ENCODE data around the gene SLC22A4. TPM values are rescaled to one million over a fixed set of nuclear protein-coding genes. Genes with fewer than 3 reads are reported as not detected.

SLC22A4 gene
- total and polyA plus RNA-seq, 2 donors = 0.66 to 3.0 TPM

DNA sequence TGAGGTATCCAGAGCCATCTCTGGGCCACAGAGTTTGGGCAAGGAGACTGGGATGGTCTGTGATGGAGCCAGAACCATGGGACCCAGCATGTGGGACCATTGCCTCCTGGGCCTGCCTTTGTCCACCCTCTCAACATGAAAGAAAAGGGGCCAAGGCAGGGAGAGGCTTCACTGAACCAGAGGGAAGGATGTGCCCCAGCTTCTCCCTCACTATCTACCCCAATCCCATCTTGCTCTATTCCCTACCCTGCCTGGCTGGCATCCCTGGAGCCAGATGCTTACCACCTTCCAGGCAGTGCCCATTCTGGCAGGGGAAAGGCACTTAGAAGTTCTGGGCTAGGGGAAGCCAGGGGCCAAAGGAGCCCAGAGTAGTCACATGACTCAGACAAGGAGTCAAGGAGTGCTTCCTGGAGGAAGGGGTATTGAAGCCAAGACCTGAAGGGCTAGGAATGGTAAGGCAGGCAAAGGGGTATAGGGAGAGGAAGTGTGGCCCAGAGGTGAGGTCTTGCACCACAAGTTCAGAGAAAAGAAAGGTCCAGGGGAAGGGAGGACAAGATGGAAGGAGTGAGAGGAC lies 26.9 kb upstream of the SLC22A4 start:
- H3K27ac ChIP-seq (ENCODE audit: low read depth in 1 of 2, low read length in 1 of 2) = no peak overlapping the region
- peaks cover 0 to 15% of the 10 kb centered on the region in 2 donors for H3K27me3 ChIP-seq (ENCODE audit: control insufficient read depth in 2 of 2, insufficient read depth in 1 of 2, low read length in 1 of 2)
- DNase-seq (ENCODE audit: low read depth in 6 of 9, low spot score in 9 of 9) = no peak
- no peaks in the 10 kb centered on the region for H3K36me3 ChIP-seq (ENCODE audit: control insufficient read depth in 2 of 2, insufficient read depth in 2 of 2, low read length in 1 of 2)
- H3K4me1 ChIP-seq (ENCODE audit: control insufficient read depth in 2 of 2, insufficient read depth in 2 of 2, low read length in 2 of 2) = peaks cover 0 to 14% of the 10 kb centered on the region in 2 donors
- no peaks in the 10 kb centered on the region for H3K9me3 ChIP-seq (ENCODE audit: control insufficient read depth in 2 of 2, insufficient read depth in 1 of 2, low read length in 1 of 2)
- no peak overlapping the region for H3K4me3 ChIP-seq (ENCODE audit: low read length in 2 of 2)

DNA sequence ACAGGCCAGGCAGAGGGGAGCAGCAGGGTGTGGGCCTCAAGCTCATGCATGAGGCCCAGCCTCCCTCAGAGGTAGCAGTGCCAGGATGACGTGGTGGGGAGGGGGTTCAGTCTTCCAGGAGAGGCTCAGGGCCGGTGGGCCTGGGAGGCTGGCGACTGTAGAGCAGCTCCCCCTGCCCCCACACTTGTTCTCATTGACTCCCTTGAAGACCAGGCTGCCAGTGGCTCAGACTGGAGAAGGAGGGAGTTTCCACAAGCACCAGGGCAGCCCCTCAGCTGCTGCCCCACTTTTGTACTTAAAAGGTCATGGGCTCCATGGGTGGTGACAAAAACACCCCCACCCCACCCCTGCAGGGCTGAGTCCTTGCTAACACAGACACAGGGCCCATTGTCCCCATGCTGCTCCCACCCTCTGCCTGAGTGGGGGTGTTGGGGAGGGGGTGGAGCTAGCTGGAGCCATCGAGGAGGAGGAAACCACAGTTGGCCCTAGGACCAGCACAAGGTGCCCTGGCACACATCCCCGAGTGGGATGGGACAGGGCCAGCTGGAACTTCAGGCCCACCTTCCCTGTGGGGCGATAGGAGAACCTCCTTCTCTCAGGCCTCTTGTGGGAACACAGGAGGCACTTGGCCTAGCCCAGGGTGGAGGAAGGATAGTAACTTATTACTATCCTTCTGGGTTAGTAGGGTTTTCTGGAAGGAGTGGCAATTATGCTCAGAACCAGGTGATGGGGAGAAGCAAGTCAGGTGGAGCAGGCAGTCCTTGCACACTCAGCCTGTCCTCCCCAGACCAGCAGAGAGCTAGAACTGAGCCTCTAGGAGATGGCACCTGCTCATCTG lies 26.0 kb upstream of the SLC22A4 start:
- Histone ChIP-seq H3K27me3 (ENCODE audit: control insufficient read depth in 2 of 2, insufficient read depth in 1 of 2, low read length in 1 of 2) (peaks cover 0 to 19% of the 10 kb centered on the region in 2 donors), H3K36me3 (ENCODE audit: control insufficient read depth in 2 of 2, insufficient read depth in 2 of 2, low read length in 1 of 2) (no peaks in the 10 kb centered on the region), H3K4me3 (ENCODE audit: low read length in 2 of 2) (no peak overlapping the region), H3K9me3 (ENCODE audit: control insufficient read depth in 2 of 2, insufficient read depth in 1 of 2, low read length in 1 of 2) (no peaks in the 10 kb centered on the region), H3K27ac (ENCODE audit: low read depth in 1 of 2, low read length in 1 of 2) (peak overlapping the region in 1 of 2 donors; percentile 30), H3K4me1 (ENCODE audit: control insufficient read depth in 2 of 2, insufficient read depth in 2 of 2, low read length in 2 of 2) (peaks cover 0 to 14% of the 10 kb centered on the region in 2 donors)
- DNase-seq (ENCODE audit: low read depth in 6 of 9, low spot score in 9 of 9) = no peak
- 77% methylated on average over 6 of the region's 6 CpGs for WGBS

DNA sequence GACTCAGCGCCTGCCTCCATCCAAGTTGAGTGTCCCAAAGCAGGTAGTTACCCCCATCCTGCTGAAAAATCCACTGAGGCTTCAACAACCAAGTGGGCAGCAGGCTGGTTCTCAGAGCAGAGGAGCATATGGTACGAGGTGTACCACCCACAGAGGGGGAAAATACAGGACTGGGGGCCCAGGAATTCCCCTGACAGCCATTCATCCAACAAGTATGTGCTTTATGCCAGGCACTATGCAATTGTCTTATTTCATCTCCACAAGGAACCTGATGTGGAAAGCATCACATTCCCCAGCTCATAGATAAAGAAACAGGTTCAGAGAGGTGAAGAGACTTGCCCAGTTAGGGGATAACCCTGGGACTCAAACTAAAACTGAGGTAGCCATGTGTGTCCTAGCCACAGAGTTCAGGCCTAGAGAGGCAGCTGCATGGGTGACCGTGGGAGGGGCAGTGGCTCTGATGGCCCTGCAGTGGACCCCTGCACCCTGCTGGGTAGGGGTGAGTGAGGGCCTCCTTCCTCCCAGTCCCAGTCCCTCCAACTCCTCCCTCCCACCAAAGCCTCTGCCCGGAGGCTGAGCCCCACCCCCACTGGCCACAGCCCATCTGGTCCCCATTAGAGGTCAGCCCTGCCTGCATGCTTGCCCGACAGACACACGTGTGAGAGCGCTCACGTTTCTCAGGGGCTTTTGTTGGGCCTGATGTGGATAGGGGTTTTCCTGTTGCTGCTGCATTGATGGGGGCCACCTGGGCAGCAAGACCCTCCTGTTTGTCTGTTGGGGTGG lies 25.2 kb upstream of the SLC22A4 start:
- WGBS = 75% methylated on average over 8 of the region's 8 CpGs
- Histone ChIP-seq H3K9me3 (ENCODE audit: control insufficient read depth in 2 of 2, insufficient read depth in 1 of 2, low read length in 1 of 2) (no peaks in the 10 kb centered on the region), H3K4me1 (ENCODE audit: control insufficient read depth in 2 of 2, insufficient read depth in 2 of 2, low read length in 2 of 2) (peaks cover 0 to 14% of the 10 kb centered on the region in 2 donors), H3K36me3 (ENCODE audit: control insufficient read depth in 2 of 2, insufficient read depth in 2 of 2, low read length in 1 of 2) (no peaks in the 10 kb centered on the region), H3K27me3 (ENCODE audit: control insufficient read depth in 2 of 2, insufficient read depth in 1 of 2, low read length in 1 of 2) (peaks cover 0 to 19% of the 10 kb centered on the region in 2 donors), H3K27ac (ENCODE audit: low read depth in 1 of 2, low read length in 1 of 2) (no peak overlapping the region), H3K4me3 (ENCODE audit: low read length in 2 of 2) (no peak overlapping the region)
- DNase-seq (ENCODE audit: low read depth in 6 of 9, low spot score in 9 of 9) = no peak

DNA sequence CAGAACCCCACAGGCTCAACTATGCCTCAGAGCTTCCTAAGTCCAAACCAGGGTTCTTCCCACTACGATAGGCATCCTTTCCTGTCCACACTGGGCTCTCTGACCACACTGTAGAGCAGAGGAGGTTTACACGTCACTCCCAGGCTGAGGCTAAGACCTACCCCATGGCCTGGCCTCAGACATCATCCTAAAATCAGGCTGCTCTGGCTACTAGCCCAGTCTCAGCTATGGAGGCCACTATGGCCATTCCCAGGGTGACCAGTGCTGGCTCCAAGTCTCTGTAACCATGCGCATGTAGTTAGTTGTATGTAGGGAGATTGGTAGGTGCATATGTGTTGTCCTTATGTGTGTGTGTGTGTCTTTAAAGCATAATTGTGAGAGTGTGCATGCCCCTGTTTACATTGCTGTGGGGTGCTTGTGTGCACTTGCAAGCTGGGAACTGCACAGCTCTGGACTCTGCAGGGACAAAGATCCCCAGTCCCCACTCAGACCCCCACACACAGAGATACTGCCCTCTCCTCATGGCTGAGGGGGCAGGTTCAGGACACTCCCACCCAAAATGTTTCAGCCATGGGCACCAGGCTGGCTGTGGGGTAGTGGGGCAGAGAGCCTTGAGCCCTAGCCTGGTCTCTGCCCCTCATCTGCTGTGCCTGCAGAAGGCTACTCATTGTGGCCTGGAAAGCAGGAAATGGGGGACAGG lies 24.4 kb upstream of the SLC22A4 start:
- H3K27me3 ChIP-seq (ENCODE audit: control insufficient read depth in 2 of 2, insufficient read depth in 1 of 2, low read length in 1 of 2) = peaks cover 0 to 19% of the 10 kb centered on the region in 2 donors
- no peak for DNase-seq (ENCODE audit: low read depth in 6 of 9, low spot score in 9 of 9)
- no peaks in the 10 kb centered on the region for H3K9me3 ChIP-seq (ENCODE audit: control insufficient read depth in 2 of 2, insufficient read depth in 1 of 2, low read length in 1 of 2)
- H3K4me3 ChIP-seq (ENCODE audit: low read length in 2 of 2) = no peak overlapping the region
- no peaks in the 10 kb centered on the region for H3K36me3 ChIP-seq (ENCODE audit: control insufficient read depth in 2 of 2, insufficient read depth in 2 of 2, low read length in 1 of 2)
- no peak overlapping the region for H3K27ac ChIP-seq (ENCODE audit: low read depth in 1 of 2, low read length in 1 of 2)
- 96% methylated on average over 3 of the region's 3 CpGs for WGBS
- H3K4me1 ChIP-seq (ENCODE audit: control insufficient read depth in 2 of 2, insufficient read depth in 2 of 2, low read length in 2 of 2) = peaks cover 0 to 14% of the 10 kb centered on the region in 2 donors

DNA sequence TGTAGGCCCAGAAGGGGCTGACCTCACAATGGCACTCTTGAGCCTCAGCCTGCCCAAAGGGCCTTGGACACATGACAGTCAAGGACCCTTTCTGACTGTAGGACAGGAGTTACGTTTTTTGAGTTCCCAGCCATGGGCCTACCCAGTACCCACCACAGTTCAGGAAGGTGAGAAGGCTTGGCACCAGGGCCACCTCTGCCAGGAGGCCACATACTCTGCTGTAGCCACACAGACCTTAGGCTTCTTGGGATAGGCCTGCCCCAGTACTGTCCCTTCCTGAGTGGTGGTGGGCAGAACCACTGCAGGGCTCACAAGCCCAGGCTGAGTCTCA lies 23.9 kb upstream of the SLC22A4 start:
- peaks cover 0 to 14% of the 10 kb centered on the region in 2 donors for H3K4me1 ChIP-seq (ENCODE audit: control insufficient read depth in 2 of 2, insufficient read depth in 2 of 2, low read length in 2 of 2)
- H3K27me3 ChIP-seq (ENCODE audit: control insufficient read depth in 2 of 2, insufficient read depth in 1 of 2, low read length in 1 of 2) = peaks cover 0 to 19% of the 10 kb centered on the region in 2 donors
- no peak for DNase-seq (ENCODE audit: low read depth in 6 of 9, low spot score in 9 of 9)
- H3K9me3 ChIP-seq (ENCODE audit: control insufficient read depth in 2 of 2, insufficient read depth in 1 of 2, low read length in 1 of 2) = no peaks in the 10 kb centered on the region
- WGBS = 97% methylated on average over 1 of the region's 1 CpG
- no peaks in the 10 kb centered on the region for H3K36me3 ChIP-seq (ENCODE audit: control insufficient read depth in 2 of 2, insufficient read depth in 2 of 2, low read length in 1 of 2)
- H3K4me3 ChIP-seq (ENCODE audit: low read length in 2 of 2) = no peak overlapping the region
- no peak overlapping the region for H3K27ac ChIP-seq (ENCODE audit: low read depth in 1 of 2, low read length in 1 of 2)

DNA sequence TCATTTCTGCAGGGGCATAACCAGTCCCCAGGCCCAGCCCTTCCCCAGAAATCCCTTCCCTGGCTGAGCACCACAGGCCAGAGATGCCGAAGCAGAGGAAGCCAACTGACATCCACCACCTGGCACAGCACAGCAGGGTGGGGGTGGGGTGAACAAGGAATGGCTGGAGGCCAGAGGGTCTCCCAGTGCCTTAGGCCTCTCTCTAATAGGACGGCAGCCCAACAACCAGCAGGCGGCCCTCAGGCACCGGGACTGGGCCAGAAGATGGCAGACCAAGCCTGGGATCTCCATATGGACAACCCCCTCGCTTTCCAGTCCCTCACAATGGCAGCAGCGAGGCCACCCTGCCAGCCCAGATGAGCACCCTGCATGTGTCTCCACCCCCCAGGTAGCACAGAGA lies 23.5 kb upstream of the SLC22A4 start:
- no peaks in the 10 kb centered on the region for H3K9me3 ChIP-seq (ENCODE audit: control insufficient read depth in 2 of 2, insufficient read depth in 1 of 2, low read length in 1 of 2)
- H3K27me3 ChIP-seq (ENCODE audit: control insufficient read depth in 2 of 2, insufficient read depth in 1 of 2, low read length in 1 of 2) = peaks cover 0 to 19% of the 10 kb centered on the region in 2 donors
- H3K4me1 ChIP-seq (ENCODE audit: control insufficient read depth in 2 of 2, insufficient read depth in 2 of 2, low read length in 2 of 2) = peaks cover 0 to 14% of the 10 kb centered on the region in 2 donors
- 94% methylated on average over 6 of the region's 6 CpGs for WGBS
- no peak for DNase-seq (ENCODE audit: low read depth in 6 of 9, low spot score in 9 of 9)
- H3K36me3 ChIP-seq (ENCODE audit: control insufficient read depth in 2 of 2, insufficient read depth in 2 of 2, low read length in 1 of 2) = no peaks in the 10 kb centered on the region
- H3K4me3 ChIP-seq (ENCODE audit: low read length in 2 of 2) = no peak overlapping the region
- H3K27ac ChIP-seq (ENCODE audit: low read depth in 1 of 2, low read length in 1 of 2) = no peak overlapping the region

DNA sequence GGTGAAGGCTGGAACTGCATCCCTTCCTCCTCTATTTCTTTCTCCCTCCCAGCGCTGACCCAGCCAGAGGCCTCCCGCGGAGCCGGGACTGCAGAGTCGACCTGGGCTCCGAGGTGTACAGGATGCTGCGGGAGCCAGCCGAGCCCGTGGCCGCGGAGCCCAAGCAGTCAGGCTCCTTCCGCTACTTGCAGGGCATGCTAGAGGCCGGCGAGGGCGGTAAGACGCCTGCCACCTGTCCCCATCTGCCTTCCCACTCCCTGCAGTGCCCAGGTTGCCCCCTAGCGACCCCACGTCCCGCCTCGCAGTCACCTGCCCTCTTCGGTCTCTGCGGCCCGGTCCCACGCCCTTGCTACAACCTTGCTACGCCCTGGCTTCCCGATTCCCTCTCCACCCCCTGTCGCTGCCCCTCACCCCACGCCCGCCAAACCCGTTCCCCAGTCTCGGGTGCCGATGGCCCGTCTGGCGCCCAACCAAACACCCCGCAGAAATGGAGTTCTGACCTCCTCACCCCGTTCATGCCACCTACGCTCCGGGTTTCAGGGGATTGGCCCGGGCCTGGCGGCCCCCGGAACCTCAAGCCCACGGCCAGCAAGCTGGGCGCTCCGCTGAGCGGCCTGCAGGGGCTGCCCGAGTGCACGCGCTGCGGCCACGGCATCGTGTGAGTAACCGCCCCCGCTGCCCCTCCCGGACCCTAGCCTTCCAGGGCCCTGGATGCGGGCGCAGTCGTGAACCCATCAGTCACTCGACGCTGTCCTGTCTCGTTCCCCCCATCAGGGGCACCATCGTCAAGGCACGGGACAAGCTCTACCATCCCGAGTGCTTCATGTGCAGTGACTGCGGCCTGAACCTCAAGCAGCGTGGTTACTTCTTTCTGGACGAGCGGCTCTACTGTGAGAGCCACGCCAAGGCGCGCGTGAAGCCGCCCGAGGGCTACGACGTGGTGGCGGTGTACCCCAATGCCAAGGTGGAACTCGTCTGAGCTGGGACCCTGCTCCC lies 22.6 kb upstream of the SLC22A4 start:
- Histone ChIP-seq H3K27ac (ENCODE audit: low read depth in 1 of 2, low read length in 1 of 2) (no peak overlapping the region), H3K4me3 (ENCODE audit: low read length in 2 of 2) (no peak overlapping the region), H3K4me1 (ENCODE audit: control insufficient read depth in 2 of 2, insufficient read depth in 2 of 2, low read length in 2 of 2) (peaks cover 0 to 14% of the 10 kb centered on the region in 2 donors), H3K36me3 (ENCODE audit: control insufficient read depth in 2 of 2, insufficient read depth in 2 of 2, low read length in 1 of 2) (no peaks in the 10 kb centered on the region), H3K9me3 (ENCODE audit: control insufficient read depth in 2 of 2, insufficient read depth in 1 of 2, low read length in 1 of 2) (no peaks in the 10 kb centered on the region), H3K27me3 (ENCODE audit: control insufficient read depth in 2 of 2, insufficient read depth in 1 of 2, low read length in 1 of 2) (peaks cover 0 to 19% of the 10 kb centered on the region in 2 donors)
- DNase-seq (ENCODE audit: low read depth in 6 of 9, low spot score in 9 of 9) = no peak
- WGBS = 79% methylated on average over 77 of the region's 77 CpGs

Measured in thymus (tissue), 11 donors.